NCI-H524 treated with DMSO at 0.1 percent for 48 hours (cell line): ENCODE results near the gene WDR88.
"Not testable (repeated sequence)": the region's sequence is repeated elsewhere in the genome, so short reads cannot be mapped to it uniquely, and the experiment has no call there.

ENCODE experiments used
- DNase-seq: peaks from one replicate; lab custom pipeline; 2025; lab: John Stamatoyannopoulos, UW

Gene WDR88

DNA sequence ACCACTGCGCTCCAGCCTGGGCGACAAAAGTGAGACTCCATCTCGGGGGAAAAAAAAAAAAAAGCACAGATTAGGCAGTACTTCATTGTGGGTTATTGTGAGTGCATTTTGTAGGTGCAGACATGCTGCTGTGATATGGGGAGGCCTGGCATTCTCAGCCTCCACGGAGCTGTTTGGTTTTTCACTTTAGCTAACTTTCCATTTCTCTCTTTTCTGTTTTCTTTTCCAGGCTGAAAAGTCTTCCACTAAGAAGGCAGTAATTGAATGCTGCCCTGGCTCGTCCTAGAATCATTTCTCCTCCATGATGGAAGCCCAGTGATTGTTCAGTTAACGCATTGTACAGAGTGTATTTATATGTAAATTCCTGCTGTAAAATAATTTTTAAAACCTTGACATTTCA is 2.0 kb upstream of the WDR88 start:
- no peak for DNase-seq

DNA sequence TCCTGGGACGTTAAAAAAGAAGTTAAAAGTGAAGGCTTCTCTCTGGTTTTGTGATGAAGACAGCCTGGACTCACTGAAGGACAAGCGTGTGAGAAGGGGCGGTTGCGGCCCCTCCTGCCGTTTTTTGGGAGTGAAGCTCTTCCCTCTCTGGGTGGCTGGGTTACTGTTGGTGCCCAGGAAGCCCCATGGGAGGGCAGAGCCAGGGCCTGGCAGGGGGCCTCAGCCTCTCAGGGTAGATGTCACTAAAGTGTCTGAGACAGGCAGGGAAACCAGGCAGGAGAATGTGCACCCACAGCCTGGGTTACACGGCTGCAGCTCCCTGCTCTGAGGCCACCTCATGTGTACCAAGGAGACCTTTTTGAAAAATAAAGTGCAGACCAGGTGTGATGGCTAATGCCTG is 1.5 kb upstream of the WDR88 start:
- DNase-seq = no peak

DNA sequence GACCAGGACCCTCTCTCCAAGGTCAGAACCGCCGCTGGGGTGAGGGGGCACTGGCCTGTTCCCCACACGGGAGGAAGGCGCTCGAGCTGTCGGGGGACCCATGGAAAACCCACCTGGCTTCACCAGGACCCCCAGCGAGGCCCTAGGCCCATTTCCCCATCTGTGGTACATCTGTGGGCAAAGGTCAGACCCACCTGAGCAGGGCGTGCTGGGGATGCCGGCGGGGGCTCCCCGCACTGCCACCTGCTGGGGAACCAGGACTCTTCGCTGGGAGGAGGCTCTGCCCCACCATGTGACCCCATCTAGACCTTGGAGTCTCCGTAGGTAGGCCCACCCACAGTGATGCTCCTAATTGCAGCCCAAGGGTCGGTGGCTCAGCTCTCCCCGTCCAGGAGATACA is 511 bp downstream of the WDR88 start:
- DNase-seq = no peak

DNA sequence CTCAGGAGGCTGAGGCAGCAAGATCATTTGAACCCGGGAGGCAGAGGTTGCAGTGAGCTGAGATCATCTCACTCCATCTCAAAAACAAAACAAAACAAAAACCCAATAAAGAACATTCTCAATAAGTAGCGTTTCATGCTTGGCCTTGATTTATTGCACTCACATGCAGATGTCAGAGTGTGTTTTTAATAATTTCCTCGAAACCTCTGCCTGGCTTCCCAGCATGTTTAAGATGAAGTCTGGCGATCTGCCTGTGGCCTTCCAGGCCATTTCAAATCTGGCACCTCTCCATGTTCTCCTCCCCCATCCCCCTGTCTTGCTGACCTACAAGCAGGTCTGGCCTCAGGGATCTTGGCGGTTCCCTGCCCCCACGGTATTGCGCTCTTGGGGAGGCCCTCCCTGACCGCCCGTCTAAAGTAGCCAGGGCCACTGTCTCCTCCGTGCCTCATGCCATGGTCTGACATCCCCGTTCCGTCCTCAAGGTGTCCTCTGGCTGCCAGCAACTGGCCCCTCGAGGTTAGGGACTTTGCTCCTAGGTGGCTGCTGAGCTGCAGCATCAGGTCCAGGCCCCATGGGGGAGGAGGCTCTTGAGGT is 1.6 kb downstream of the WDR88 start:
- DNase-seq = no peak

DNA sequence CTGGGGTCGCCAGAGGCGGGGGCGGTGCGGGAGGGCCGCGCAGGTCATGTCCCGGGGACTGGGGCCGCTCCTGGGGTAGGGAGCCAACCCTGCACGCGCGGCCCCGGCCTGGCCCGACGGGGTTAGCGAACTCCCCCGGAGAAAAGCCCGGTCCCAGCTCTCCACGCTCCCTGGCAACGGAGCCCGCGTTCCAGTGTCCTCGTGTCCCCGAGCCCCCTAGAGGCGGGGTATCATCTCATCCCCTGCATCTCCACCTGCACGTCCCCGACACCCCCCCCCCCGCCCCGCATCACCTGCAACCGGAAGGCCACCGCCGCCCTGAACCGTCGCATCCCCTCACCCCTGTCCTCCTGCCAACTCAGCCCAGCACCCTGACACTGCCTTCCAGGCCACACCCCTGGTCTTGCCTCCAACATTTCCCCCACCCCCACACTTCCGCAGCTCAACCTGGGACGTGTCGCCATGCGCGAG is 2.7 kb downstream of the WDR88 start:
- no peak for DNase-seq

DNA sequence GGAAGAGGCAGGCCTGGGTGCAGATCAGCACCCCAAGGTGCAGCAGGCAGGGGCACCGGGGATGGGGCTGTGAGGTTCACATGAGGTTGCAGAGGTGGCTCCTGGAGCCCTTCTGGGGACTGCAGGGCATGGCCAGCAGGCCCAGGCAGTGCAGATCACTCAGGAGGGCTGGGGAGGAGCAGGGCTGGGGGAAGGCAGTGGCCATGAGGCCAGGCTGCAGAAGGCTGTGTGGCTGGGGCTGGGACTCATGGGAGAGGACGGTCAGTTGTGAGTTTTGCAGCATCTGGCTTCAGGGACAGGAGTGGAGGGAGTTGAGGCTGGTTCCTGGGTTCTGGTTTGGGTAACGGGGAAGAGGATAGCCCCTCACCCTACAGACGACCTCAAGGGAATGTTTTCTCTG is 7.3 kb downstream of the WDR88 start:
- no peak for DNase-seq

DNA sequence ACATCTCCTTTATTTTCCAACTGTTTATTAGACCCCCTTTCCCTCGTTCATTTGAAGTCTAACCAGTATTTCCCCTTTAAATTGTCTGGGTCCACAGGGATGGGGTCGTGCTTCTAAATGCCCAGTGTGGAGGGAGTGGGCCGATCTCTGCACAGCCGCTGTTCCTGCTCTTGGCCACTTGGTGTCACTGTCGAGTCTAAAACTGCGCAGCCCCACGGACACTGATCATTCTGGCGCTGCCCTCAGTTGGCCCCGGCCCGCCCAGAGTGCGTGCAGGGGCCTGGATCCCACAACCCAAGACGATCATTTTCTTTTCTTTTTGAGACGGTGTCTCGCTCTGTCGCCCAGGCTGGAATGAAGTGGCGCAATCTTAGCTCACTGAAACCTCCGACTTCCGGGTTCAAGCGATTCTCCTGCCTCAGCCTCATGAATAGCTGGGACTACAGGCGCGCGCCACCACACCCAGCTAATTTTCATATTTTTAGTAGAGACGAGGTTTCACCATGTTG is 12.0 kb downstream of the WDR88 start:
- DNase-seq = no peak

DNA sequence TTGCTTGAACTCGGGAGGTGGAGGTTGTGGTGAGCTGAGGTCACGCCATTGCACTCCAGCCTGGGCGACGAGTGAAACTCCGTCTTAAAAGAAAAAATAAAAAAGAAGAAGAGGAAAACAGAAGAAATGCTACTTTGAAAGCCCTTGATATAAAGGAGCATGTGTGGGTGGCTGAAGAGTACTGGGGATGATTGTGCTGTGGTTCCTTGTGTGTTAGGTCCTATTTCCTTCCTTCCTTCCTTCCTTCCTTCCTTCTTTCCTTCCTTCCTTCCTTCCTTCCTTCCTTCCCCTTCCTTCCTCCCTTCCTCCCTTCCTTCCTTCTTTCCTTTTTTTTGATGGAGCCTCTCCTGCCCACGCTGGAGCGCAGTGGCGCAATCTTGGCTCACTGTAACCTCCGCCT is 14.3 kb downstream of the WDR88 start:
- DNase-seq = no peak

DNA sequence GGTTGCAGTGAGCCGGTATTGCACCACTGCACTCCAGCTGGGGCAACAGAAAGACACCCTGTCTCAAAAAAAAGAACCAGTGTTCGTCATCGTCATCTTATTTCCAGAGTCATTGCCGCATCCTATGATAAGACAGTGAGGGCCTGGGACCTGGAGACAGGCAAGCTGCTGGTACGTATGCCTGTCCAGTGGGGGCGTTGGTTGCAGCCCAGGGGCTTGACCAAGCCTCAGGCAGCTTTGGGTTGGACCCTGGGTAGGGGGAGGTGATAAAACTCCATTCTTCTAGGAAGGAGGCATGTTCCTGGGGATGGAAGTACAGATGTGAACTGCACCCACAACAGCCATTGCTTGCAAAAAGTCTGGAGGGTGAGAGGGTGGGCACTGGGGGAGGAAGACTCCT is 15.6 kb downstream of the WDR88 start:
- DNase-seq = no peak

DNA sequence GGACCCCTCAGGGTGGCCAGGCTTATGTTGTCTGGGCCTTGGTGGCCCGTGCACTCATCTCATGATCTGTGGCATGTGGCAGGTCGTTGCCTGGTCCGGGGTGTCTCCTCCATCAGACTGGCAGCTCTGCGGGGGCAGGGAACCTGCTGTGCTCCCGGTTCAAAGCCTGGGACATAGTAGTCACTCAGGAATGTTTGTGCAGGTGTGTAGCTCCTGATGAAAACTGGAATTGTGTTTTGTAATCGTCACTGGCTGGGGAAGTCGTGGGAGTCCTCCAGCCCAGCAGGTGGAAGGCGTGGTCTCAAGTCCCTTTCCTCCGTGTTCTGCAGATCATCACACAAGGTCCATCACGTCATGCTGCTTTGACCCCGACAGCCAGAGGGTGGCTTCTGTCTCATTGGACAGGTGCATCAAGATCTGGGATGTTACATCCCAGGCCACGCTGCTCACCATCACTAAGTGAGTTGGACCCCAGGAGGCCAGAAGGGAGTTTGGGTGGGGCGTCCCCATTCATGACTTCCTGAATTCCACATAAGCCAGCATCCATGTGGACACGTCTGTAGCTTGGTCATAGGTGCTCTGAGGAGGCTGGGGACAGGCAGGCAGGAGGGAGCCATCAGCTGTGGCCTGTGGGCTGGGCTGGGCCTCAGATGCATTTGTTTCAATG is 19.1 kb downstream of the WDR88 start:
- no peak for DNase-seq

DNA sequence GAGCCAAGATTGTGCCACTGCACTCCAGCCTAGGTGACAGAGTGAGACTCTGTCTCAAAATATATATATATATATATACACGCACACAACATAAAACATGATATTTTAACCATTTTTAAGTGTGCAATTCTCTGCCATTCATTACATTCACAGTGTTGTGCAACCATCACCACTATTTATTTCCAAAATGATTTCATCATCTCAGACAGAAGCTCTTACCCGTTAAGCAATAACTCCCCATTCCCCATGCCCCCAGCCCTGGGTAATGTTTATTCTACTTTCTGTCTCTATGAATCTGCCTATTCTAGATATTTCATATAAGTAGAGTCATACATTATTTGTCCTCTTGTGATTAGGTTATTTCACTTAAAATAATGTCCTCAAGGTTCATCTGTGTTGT is 20.3 kb downstream of the WDR88 start:
- no peak for DNase-seq

DNA sequence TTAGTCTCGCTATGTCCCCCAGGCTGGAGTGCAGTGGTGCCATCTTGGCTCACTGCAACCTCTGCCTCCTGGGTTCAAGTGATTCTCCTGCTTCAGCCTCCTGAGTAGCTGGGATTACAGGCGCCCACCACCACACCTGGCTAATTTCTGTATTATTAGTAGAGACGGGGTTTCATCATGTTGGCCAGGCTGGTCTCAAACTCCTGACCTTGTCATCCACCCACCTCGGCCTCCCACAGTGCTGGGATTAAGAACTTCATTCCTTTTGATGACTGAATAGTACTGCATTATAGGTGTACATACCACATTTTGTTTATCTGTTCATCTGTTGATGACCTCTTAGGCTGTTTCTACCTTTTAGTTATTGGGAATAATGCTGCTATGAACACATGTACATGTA is 20.7 kb downstream of the WDR88 start:
- DNase-seq = not testable (repeated sequence)

DNA sequence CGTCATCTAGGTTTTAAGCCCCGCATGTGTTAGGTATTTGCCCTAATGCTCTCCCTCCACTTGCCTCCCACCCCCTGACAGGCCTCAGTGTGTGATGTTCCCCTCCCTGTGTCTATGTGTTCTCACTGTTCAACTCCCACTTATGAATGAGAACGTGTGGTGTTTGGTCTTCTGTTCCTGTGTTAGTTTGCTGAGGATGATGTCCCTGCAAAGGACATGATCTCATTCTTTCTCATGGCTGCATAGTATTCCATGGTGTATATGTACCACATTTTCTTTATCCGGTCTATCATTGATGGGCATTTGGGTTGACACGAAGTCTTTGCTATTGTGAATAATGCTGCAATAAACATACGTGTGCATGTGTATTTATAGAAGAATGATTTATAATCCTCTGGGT is 22.4 kb downstream of the WDR88 start:
- DNase-seq = not testable (repeated sequence)

DNA sequence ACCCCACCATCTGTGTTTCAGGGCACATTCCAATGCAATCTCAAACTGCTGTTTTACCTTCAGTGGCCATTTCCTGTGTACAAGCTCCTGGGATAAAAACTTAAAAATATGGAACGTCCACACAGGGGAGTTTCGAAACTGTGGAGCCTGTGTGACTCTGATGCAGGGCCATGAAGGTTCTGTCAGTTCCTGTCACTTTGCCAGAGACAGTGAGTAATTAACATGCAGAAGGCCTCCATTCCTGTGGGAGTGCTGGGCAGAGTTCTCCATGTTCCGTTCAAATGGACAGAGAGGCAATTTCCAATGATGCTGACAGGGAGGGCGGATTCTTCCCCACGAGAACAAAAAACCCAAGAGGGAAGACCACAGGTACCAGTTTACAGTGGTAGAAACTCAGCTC is 24.4 kb downstream of the WDR88 start:
- DNase-seq = no peak

DNA sequence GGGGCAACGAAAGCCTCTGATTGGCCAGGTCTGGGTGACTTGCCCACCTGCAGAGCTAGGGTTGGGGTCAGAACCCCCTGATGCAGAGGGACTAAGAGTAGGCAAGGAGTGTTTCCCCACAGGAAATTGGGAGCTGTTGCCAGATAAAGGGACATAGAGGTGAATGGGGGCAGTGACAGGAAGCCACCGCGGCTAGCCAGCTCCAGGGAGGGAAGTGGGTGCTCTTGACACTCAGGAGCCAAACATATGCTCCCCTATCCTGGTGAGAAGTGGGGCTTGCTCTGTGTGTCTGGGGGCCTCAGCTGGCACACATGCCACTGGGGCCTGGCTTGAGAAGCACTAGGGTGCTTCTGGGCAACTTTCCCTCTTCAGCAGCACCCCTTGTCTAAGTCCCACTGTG is 26.0 kb downstream of the WDR88 start:
- DNase-seq = no peak

DNA sequence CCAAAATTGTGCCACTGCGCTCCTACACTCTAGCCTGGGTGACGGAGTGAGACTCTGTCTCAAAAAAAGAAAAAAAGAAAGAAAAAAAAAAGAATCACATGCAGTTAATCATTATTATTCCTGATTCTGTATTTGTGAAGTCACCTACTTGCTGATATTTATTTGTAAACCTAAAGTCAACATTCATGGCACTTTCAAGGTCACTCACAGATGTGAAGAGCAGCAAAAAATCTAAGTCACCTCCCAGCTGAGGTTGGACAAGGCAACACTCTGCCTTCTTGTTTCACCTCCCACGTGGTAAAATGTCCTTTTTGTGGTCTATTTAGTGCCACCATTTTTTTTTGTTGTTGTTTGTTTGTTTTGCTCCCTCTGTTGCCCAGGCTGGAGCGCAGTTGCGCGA is 26.5 kb downstream of the WDR88 start:
- no peak for DNase-seq

DNA sequence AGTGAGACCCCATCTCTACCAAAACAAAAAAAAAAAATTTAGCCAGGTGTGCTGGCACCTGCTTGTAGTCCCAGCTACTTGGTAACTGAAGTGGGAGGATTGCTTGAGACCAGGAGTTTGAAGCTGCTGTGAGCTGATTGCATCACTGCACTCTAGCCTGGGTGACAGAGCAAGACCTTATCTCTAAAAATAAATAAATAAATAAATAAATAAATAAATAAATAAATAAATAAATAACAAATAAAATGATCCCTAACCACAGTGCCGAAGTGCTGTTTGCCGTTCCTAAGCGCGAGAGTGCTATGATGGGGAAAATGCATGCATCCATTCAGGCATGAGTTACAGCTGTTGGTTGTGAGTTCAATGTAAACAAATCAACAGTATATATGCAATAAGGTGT is 27.2 kb downstream of the WDR88 start:
- DNase-seq = no peak

DNA sequence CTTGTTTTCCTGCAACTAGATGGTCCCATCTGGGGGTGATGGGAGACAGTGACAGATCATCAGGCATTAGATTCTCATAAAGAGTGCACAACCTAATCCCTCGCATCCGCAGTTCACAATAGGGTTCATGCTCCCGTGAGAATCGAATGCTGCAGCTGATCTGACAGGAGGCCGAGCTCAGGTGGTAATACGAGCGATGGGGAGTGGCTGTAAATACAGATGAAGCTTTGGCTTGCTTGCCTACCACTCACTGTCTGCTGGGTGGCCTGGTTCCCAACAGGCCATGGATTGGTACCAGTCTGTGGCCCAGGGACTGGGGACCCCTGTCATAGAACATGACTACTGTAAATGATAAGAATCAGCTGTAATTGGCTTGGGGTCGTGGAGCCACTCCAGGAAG is 28.0 kb downstream of the WDR88 start:
- no peak for DNase-seq

DNA sequence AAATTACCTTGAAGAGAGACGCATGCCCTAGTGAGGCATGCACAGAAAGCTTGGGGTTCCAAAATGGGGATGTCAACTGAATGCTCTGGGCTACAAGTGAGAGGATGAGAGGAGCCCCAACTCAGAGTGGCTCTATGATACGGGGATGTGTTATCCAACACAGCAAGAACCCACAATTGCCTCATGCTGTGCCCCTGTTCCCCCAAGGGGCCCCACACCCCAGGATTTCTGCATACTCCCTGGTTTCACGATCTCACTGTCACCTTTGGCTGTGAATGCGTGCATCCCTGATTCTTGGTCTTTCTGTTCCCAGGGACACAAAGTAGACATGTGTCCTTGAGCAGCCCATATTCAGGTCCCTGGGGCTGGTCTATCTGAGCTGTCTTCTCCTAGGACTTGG is 29.3 kb downstream of the WDR88 start:
- no peak for DNase-seq

DNA sequence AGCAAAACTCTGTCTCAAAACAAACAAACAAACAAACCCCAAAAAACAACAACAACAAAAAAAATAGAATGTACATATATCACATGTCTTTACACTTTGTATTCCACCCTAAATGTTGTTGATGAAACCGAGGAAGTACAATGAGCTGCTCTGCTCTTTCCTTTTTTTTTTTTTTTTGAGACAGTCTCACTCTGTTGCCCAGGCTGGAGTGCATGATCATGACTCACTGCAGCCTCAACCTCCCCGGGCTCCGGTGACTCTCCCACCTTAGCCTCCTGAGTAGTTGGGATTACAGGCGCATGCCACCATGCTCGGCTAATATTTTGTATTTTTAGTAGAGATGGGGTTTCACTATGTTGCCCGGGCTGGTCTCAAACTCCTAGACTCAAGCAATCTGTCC is 31.6 kb downstream of the WDR88 start:
- no peak for DNase-seq

DNA sequence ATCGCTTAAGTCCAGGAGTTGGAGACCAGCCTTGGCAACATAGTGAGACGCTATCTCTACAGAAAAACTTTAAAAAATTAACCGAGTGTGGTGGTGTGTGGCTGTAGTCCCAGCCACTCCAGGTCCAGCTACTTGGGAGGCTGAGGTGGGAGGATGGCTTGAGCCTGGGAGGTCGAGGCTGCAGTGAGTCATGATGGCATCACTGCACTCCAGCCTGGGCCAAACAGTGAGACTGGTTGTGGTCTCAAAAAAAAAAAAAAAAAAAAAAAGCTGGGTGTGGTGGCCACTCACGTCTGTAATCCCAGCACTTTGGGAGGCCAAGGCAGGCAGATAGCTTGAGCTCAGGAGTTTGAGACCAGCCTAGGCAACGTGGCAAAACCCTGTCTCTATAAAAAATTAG is 34.1 kb downstream of the WDR88 start:
- not testable (repeated sequence) for DNase-seq

DNA sequence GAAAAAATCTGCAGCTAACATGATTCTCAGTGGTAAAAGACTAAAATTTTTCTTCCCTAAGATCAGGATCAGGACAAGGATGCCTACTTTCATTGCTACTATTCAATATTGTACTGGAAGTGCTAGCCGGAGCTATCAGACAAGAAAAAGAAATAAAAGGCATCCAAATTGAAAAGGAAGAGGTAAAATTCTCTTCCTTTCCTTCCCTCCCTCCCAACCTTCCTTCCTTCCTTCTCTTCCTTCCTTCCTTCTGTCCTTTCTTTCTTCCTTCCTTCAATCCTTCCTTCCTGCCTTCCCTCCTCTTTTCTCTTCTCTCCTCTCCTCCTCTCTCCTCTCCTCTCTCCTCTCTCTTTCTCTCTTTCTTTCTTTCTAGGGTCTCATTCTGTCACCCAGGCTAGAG is 35.5 kb downstream of the WDR88 start:
- no peak for DNase-seq

DNA sequence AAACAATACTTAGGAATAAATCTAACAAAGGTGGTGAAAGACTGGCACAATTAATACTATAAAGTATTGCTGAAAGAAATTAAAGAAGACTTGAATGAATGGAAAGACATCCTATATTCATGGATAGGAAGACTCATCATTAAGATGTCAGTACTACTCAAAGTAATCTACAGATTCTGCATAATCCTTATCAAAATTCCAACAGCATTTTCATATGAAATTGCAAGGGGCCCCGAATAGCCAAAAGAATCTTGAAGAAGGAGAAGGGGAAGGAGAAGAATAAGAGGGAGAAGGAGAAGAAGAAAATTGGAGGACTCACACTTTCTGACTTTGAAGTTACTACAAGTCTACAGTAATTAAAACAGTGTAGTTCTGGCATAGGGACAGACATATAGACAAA is 36.6 kb downstream of the WDR88 start:
- DNase-seq = no peak

DNA sequence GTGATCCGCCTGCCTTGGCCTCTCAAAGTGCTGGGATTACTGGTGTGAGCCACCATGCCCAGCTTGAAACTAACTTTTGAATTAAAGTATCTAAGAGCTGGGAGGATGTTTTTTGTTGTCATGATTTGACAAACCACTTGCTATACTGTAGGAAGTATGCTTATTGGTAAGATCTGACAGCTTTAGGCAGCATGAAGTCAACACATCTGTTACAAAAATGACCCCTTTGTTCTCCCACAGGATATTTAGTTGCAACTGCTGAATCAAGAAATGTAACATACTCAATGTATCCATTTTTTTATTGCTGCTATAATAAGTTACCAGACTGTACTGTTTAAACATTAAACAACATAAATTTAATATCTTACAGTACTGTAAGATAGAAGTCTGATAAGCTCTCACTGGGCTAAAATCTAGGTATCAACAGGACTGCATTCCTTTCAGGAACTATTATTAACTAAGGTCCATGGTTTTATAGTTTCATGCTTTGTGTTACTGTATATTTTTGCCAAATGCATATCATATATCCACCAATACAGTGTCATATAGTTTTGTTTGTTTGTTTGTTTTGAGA is 39.4 kb downstream of the WDR88 start:
- DNase-seq = no peak
